Measurements from ENCODE around the gene BMP8B.

The BMP8B gene

GRCh38 chr1:39727221-39727931, 61.3 kb downstream of the BMP8B start:
- no peak overlapping the region for H3K9ac ChIP-seq (ENCODE audit: low read depth, low read length)

DNA sequence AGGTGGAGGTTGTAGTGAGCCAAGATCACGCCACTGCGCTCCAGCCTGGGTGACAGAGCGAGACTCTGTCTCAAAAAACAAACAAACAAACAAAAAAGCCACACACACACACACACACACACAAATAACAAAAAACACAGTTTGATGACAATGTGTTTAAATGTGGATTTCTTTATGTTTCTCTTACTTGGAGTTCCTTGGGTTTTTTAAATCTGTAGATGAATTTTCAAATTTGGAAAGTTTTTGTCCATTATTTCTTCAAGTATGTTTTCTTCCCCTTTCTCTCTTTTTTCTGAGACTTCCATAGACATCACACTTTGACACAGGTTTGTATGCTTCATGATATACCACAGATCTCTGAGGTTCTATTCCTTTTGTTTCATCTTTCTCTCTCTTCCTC, 62.1 kb downstream of the BMP8B start:
- Histone ChIP-seq H3K27ac (ENCODE audit: low read length) (no peak overlapping the region), H3K27me3 (ENCODE audit: insufficient read depth, low read length) (peaks cover 99% of the 10 kb centered on the region), H3K4me1 (ENCODE audit: insufficient read depth, low read length) (no peaks in the 10 kb centered on the region), H3K9me3 (ENCODE audit: insufficient read depth, low read depth, low read length) (no peaks in the 10 kb centered on the region), H3K4me3 (ENCODE audit: low read length) (no peak overlapping the region), H3K9ac (ENCODE audit: low read depth, low read length) (no peak overlapping the region), H3K36me3 (ENCODE audit: insufficient read depth, low read depth, low read length) (no peaks in the 10 kb centered on the region)

More at GRCh38 chr1:39727221-39727931, 61.3 kb downstream of the BMP8B start:
- Histone ChIP-seq H3K4me3 (ENCODE audit: low read length) (no peak overlapping the region), H3K27me3 (ENCODE audit: insufficient read depth, low read length) (peaks cover 99% of the 10 kb centered on the region), H3K9me3 (ENCODE audit: insufficient read depth, low read depth, low read length) (no peaks in the 10 kb centered on the region), H3K4me1 (ENCODE audit: insufficient read depth, low read length) (no peaks in the 10 kb centered on the region), H3K36me3 (ENCODE audit: insufficient read depth, low read depth, low read length) (no peaks in the 10 kb centered on the region), H3K27ac (ENCODE audit: low read length) (no peak overlapping the region)

DNA sequence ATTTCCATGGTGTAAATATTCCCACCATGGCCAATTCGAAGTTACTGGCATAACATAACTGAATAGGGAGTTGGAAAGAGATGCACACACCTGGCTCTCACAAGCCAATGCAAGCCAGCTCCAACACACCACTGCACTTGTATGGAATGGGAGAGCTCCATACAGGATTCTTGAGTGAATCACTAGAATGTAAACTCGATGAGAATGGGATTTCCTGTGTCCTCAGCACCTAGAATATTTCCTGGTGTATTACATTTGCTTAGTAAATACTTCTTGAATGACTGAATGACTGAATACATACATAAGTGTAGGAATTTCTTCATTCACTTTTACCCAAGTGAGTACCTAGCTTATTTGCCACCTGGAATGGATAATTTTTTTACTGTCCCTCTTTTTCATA, 66.2 kb downstream of the BMP8B start:
- H3K4me1 ChIP-seq (ENCODE audit: insufficient read depth, low read length) = no peaks in the 10 kb centered on the region
- H3K4me3 ChIP-seq (ENCODE audit: low read length) = no peak overlapping the region
- no peak overlapping the region for H3K27ac ChIP-seq (ENCODE audit: low read length)
- H3K9me3 ChIP-seq (ENCODE audit: insufficient read depth, low read depth, low read length) = no peaks in the 10 kb centered on the region
- no peak overlapping the region for H3K9ac ChIP-seq (ENCODE audit: low read depth, low read length)
- H3K27me3 ChIP-seq (ENCODE audit: insufficient read depth, low read length) = peaks cover 98% of the 10 kb centered on the region
- H3K36me3 ChIP-seq (ENCODE audit: insufficient read depth, low read depth, low read length) = no peaks in the 10 kb centered on the region

- H3K4me1 ChIP-seq (ENCODE audit: insufficient read depth, low read length) = no peaks in the 10 kb centered on the region
- peaks cover 98% of the 10 kb centered on the region for H3K27me3 ChIP-seq (ENCODE audit: insufficient read depth, low read length)
- H3K9ac ChIP-seq (ENCODE audit: low read depth, low read length) = no peak overlapping the region
- no peaks in the 10 kb centered on the region for H3K9me3 ChIP-seq (ENCODE audit: insufficient read depth, low read depth, low read length)
- no peaks in the 10 kb centered on the region for H3K36me3 ChIP-seq (ENCODE audit: insufficient read depth, low read depth, low read length)
- H3K27ac ChIP-seq (ENCODE audit: low read length) = no peak overlapping the region
- no peak overlapping the region for H3K4me3 ChIP-seq (ENCODE audit: low read length)
Measured at GRCh38 chr1:39721664-39722063, 67.0 kb downstream of the BMP8B start.

- Histone ChIP-seq H3K27ac (ENCODE audit: low read length) (no peak overlapping the region), H3K9me3 (ENCODE audit: insufficient read depth, low read depth, low read length) (no peaks in the 10 kb centered on the region), H3K36me3 (ENCODE audit: insufficient read depth, low read depth, low read length) (no peaks in the 10 kb centered on the region), H3K4me1 (ENCODE audit: insufficient read depth, low read length) (no peaks in the 10 kb centered on the region), H3K9ac (ENCODE audit: low read depth, low read length) (no peak overlapping the region), H3K4me3 (ENCODE audit: low read length) (no peak overlapping the region), H3K27me3 (ENCODE audit: insufficient read depth, low read length) (peaks cover 98% of the 10 kb centered on the region)
Measured at GRCh38 chr1:39720094-39720999, 68.3 kb downstream of the BMP8B start.

DNA sequence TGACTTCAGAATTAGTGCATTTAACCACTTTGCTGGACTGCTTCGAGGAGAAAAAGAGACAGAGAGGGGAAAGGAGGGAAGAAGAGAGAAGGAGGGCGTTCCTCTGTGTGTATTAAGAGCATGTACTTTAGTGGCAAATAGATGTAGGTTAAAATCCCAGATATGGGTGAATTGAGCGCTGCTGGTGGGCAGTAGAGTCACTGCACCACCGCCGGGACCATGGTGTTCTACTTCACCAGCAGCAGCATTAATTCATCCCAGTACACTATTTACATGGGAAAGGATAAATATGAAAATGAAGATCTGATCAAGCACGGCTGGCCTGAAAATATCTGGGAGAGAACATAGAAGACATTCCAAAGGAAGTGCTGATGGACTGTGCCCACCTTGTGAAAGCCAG, 70.9 kb downstream of the BMP8B start:
- no peaks in the 10 kb centered on the region for H3K36me3 ChIP-seq (ENCODE audit: insufficient read depth, low read depth, low read length)
- no peak overlapping the region for H3K27ac ChIP-seq (ENCODE audit: low read length)
- H3K9me3 ChIP-seq (ENCODE audit: insufficient read depth, low read depth, low read length) = no peaks in the 10 kb centered on the region
- no peak overlapping the region for H3K9ac ChIP-seq (ENCODE audit: low read depth, low read length)
- no peaks in the 10 kb centered on the region for H3K4me1 ChIP-seq (ENCODE audit: insufficient read depth, low read length)
- H3K27me3 ChIP-seq (ENCODE audit: insufficient read depth, low read length) = peaks cover 99% of the 10 kb centered on the region
- no peak overlapping the region for H3K4me3 ChIP-seq (ENCODE audit: low read length)

DNA sequence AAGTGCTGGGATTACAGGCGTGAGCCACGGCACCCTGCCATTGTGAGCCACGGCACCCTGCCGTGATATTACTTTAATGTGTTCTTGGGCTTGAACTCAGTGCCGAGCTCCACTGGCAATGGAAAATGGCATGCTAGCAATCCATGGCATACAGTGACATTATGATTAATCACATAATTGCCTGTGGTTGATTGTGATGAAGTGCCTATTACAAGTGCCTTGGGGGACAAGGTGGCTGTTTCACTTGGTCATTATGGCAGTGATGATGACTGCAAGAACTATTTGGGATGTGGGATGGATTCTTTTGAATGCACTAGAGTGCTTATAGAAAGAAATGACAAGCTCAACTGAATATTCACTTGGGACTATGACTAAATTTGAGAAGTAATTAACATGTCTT, 75.1 kb downstream of the BMP8B start:
- Histone ChIP-seq H3K4me1 (ENCODE audit: insufficient read depth, low read length) (peaks cover 13% of the 10 kb centered on the region), H3K27me3 (ENCODE audit: insufficient read depth, low read length) (peaks cover 100% of the 10 kb centered on the region), H3K27ac (ENCODE audit: low read length) (no peak overlapping the region), H3K9me3 (ENCODE audit: insufficient read depth, low read depth, low read length) (no peaks in the 10 kb centered on the region), H3K9ac (ENCODE audit: low read depth, low read length) (no peak overlapping the region), H3K36me3 (ENCODE audit: insufficient read depth, low read depth, low read length) (no peaks in the 10 kb centered on the region), H3K4me3 (ENCODE audit: low read length) (no peak overlapping the region)

DNA sequence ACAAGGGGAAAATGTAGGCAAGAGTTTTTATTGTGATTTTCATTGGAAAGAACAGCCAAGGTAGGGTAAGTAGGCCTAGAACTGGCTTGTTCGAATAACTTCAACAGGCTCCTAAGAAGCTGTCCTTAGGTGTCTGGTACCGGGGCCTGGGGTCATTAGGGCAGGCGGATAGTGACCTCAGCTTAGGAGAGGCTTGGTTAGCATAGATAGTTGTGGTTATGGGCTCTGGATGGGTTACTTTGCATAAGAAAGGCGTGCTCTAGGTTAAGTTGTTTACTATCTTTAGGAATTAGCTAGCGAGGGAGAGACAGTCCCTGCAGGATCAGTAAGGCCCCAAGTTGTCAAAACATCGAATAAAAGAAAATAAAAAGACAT, 76.7 kb downstream of the BMP8B start:
- no peaks in the 10 kb centered on the region for H3K36me3 ChIP-seq (ENCODE audit: insufficient read depth, low read depth, low read length)
- H3K4me1 ChIP-seq (ENCODE audit: insufficient read depth, low read length) = peaks cover 13% of the 10 kb centered on the region
- no peak overlapping the region for H3K27ac ChIP-seq (ENCODE audit: low read length)
- H3K27me3 ChIP-seq (ENCODE audit: insufficient read depth, low read length) = peaks cover 100% of the 10 kb centered on the region
- H3K9me3 ChIP-seq (ENCODE audit: insufficient read depth, low read depth, low read length) = no peaks in the 10 kb centered on the region
- no peak overlapping the region for H3K4me3 ChIP-seq (ENCODE audit: low read length)
- no peak overlapping the region for H3K9ac ChIP-seq (ENCODE audit: low read depth, low read length)

DNA sequence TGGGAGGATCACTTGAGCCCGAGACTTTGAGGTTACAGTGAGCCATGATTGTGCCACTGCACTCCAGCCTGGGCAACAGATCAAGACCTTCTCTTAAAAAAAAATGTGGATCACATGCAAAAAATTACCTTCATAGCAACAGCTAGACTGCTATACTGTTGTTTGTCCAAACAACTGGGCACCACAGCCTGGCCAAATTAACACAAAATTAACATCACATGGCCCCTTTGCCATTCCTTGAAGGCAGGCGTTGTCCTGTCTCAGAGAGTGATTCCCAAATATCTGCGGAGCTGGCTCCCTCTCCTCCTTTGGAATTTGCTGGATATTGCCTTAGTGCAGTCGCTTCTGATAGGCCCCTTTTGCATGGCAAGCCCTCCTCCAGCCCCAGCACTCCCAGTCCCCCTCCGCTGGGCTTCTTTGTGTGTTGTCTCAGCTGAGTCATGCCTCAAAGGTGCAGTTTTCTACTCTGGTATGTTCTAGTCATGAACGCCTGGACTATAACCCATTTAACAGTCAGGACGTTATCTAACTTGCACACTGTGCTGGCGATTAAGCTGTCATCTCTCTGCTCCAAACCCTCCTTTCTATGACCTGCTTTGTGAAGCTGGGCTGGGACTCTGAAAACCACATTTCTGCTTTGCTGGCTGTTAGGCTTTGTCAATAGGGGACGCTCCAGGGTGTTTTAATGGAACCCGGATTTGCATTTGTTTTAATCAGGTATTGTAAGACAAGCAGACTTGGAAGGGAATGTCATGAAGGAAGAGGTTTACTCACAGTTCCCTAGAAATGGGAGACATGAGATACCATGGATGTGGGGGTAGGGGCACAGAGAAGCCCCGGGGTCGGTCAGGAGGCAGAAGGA, 77.3 kb downstream of the BMP8B start:
- peaks cover 13% of the 10 kb centered on the region for H3K4me1 ChIP-seq (ENCODE audit: insufficient read depth, low read length)
- no peak overlapping the region for H3K4me3 ChIP-seq (ENCODE audit: low read length)
- no peak overlapping the region for H3K9ac ChIP-seq (ENCODE audit: low read depth, low read length)
- peaks cover 100% of the 10 kb centered on the region for H3K27me3 ChIP-seq (ENCODE audit: insufficient read depth, low read length)
- H3K27ac ChIP-seq (ENCODE audit: low read length) = no peak overlapping the region
- no peaks in the 10 kb centered on the region for H3K9me3 ChIP-seq (ENCODE audit: insufficient read depth, low read depth, low read length)
- H3K36me3 ChIP-seq (ENCODE audit: insufficient read depth, low read depth, low read length) = no peaks in the 10 kb centered on the region

- H3K27me3 ChIP-seq (ENCODE audit: insufficient read depth, low read length) = peaks cover 100% of the 10 kb centered on the region
- H3K27ac ChIP-seq (ENCODE audit: low read length) = no peak overlapping the region
- H3K36me3 ChIP-seq (ENCODE audit: insufficient read depth, low read depth, low read length) = no peaks in the 10 kb centered on the region
Measured at GRCh38 chr1:39707506-39707905, 81.2 kb downstream of the BMP8B start.

More at GRCh38 chr1:39707506-39707905, 81.2 kb downstream of the BMP8B start:
- Histone ChIP-seq H3K9ac (ENCODE audit: low read depth, low read length) (no peak overlapping the region), H3K4me1 (ENCODE audit: insufficient read depth, low read length) (peaks cover 13% of the 10 kb centered on the region), H3K9me3 (ENCODE audit: insufficient read depth, low read depth, low read length) (no peaks in the 10 kb centered on the region), H3K4me3 (ENCODE audit: low read length) (no peak overlapping the region)

All from iPS-20b (cell line).